GM23338 (cell line): Measurements from ENCODE around the gene DMD. TPM values are rescaled to one million over a fixed set of nuclear protein-coding genes. Genes with fewer than 3 reads are reported as not detected.

Experiments
- ATAC-seq: fragments of 200-7000 bp; cut with Tn5 transposase; 3 replicates; pipeline ENCODE4 v1.9.1; 2020
- DNase-seq: peaks from one replicate; pipeline ENCODE4 v3.0.0-alpha.2; 2015; ENCODE audit warnings: low spot score
- H2AFZ ChIP-seq: fragments of 200-600 bp; sonication (generic); 2 replicates; pipeline ENCODE4 v1.8.0; 2016; ENCODE audit warnings: antibody characterized with exemption, mild to moderate bottlenecking, moderate library complexity
- H3F3A ChIP-seq: fragments of 200-600 bp; sonication (generic); replicated peaks from 2 replicates; pipeline ENCODE4 v1.8.0; 2017; ENCODE audit warnings: antibody characterized with exemption, mixed run types, low read depth
- H3K27ac ChIP-seq: fragments of 200-600 bp; sonication (generic); 2 replicates; pipeline ENCODE4 v1.6.1; 2016; ENCODE audit warnings: low read depth
- H3K27me3 ChIP-seq: fragments of 200-600 bp; sonication (generic); 2 replicates; pipeline ENCODE4 v1.8.0; 2016; ENCODE audit warnings: mild to moderate bottlenecking, mixed run types, moderate library complexity; ENCODE audit not compliant: insufficient read depth
- H3K36me3 ChIP-seq: fragments of 200-600 bp; sonication (generic); 2 replicates; pipeline ENCODE4 v1.8.0; 2016; ENCODE audit warnings: mild to moderate bottlenecking; ENCODE audit not compliant: insufficient read depth
- H3K4me1 ChIP-seq: fragments of 200-600 bp; sonication (generic); 2 replicates; pipeline ENCODE4 v1.8.0; 2016; ENCODE audit warnings: mild to moderate bottlenecking, moderate library complexity; ENCODE audit not compliant: insufficient read depth
- H3K4me2 ChIP-seq: fragments of 200-600 bp; sonication (generic); 2 replicates; pipeline ENCODE4 v1.7.1; 2017; ENCODE audit warnings: mixed run types
- H3K4me3 ChIP-seq: fragments of 200-600 bp; sonication (generic); 2 replicates; pipeline ENCODE4 v1.6.1; 2016; ENCODE audit warnings: mixed run types
- H3K79me2 ChIP-seq: fragments of 200-600 bp; sonication (generic); replicated peaks from 2 replicates; pipeline ENCODE4 v1.8.0; 2017; ENCODE audit warnings: mild to moderate bottlenecking; ENCODE audit not compliant: insufficient read depth
- H3K9me2 ChIP-seq: fragments of 200-600 bp; sonication (generic); 2 replicates; pipeline ENCODE4 v1.8.0; 2017; ENCODE audit not compliant: insufficient read depth
- H4K20me1 ChIP-seq: fragments of 200-600 bp; sonication (generic); replicated peaks from 2 replicates; pipeline ENCODE4 v1.8.0; 2017; ENCODE audit warnings: mild to moderate bottlenecking; ENCODE audit not compliant: insufficient read depth
- H3K27ac Mint-ChIP-seq: 2 replicates; pipeline ENCODE4 v1.8.0; 2020; ENCODE audit warnings: inconsistent platforms, mild to moderate bottlenecking, moderate library complexity, mixed read lengths
- H3K27me3 Mint-ChIP-seq: 3 replicates; pipeline ENCODE4 v1.8.0; 2022; ENCODE audit warnings: low read depth, mild to moderate bottlenecking, moderate library complexity, mixed read lengths, inconsistent platforms; ENCODE audit not compliant: insufficient read depth, poor library complexity
- H3K36me3 Mint-ChIP-seq: 3 replicates; pipeline ENCODE4 v1.8.0; 2021; ENCODE audit warnings: low read depth, mild to moderate bottlenecking, inconsistent platforms, moderate library complexity, mixed read lengths
- H3K4me1 Mint-ChIP-seq: 3 replicates; pipeline ENCODE4 v1.8.0; 2020; ENCODE audit warnings: mild to moderate bottlenecking, inconsistent platforms, mixed read lengths
- H3K4me3 Mint-ChIP-seq: 3 replicates; pipeline ENCODE4 v1.8.0; 2021; ENCODE audit warnings: moderate library complexity, mild to moderate bottlenecking, inconsistent platforms, mixed read lengths
- H3K9me3 Mint-ChIP-seq: 3 replicates; pipeline ENCODE4 v1.8.0; 2020; ENCODE audit warnings: moderate library complexity, mild to moderate bottlenecking, inconsistent platforms, mixed read lengths
- CREB1 ChIP-seq: fragments of 250-450 bp; sonication (Bioruptor Pico); IDR thresholded peaks from 2 replicates; pipeline ENCODE4 v1.5.0; 2020; ENCODE audit warnings: low read depth, mild to moderate bottlenecking, moderate library complexity
- JUNB ChIP-seq: IDR thresholded peaks from one replicate; pipeline ENCODE4 v1.6.1; 2016; ENCODE audit warnings: antibody characterized with exemption; ENCODE audit not compliant: unreplicated experiment
- POLR2AphosphoS5 ChIP-seq: IDR thresholded peaks from 2 replicates; pipeline ENCODE4 v1.6.1; 2016; ENCODE audit warnings: antibody characterized with exemption, low read depth
- polyA plus RNA-seq: library from polyadenylated mRNA; unstranded; fragments of >200 nt; fragmentation: Nextera tagmentation; extraction: Ambion mirVana; gene quantifications from 2 replicates; pipeline ENCODE4 v1.2.1, GENCODE V29; 2016
- total RNA-seq: library from RNA; depleted of rRNA; stranded (reverse); fragments of >200 nt; shearing (Covaris generic); gene quantifications from 2 replicates; pipeline ENCODE4 v1.2.3, GENCODE V29; 2014
- TF ChIP-seq, protein P1 (sequence below), 2 experiments: fragments of 200-600 bp in 1 of 2; sonication (generic) in 1 of 2; conservative IDR thresholded peaks; 2 replicates each; pipeline versions ENCODE4 v1.5.1 to v1.6.1; 2016 to 2017; ENCODE audit warnings: antibody characterized with exemption in 2 of 2, low read depth in 2 of 2, mild to moderate bottlenecking in 2 of 2, moderate library complexity in 1 of 2
- TF ChIP-seq, protein P2 (sequence below): fragments of 250-450 bp; sonication (Bioruptor Pico); IDR thresholded peaks from 2 replicates; pipeline ENCODE4 v1.5.0; 2020; ENCODE audit warnings: mild to moderate bottlenecking, moderate library complexity

Gene DMD
- total and polyA plus RNA-seq, 2 experiments from 2014 or later: 4.5 to 7.6 TPM

DNA sequence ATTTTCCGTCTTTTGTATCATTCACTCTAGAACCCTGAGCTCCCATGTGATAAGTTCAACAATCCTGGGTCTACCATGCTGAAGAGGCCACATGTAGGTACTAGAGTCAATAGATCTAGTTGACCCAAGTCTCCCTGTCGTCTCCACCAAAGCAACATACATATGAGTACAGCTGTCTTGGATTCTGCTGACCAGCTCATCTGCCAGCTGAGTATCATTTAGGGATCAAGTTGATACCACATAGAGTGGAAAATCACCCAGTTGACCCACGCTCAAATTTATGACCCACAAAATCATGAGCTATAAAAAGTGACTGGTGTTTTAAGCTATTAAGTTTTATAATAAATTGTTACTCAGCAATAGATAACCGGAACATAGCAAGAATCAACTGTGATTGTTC lies 61.8 kb downstream of the DMD start:
- Mint-ChIP-seq H3K9me3 (no peaks in the 10 kb centered on the region), H3K4me1 (peaks cover 6% of the 10 kb centered on the region; the same call in 2 of the 3 replicates), H3K27ac (no peak overlapping the region), H3K36me3 (peaks cover 3% of the 10 kb centered on the region; the same call in 2 of the 3 replicates), H3K27me3 (no peaks in the 10 kb centered on the region), H3K4me3 (no peak overlapping the region)
- Histone ChIP-seq H2AFZ (no peak overlapping the region), H3K27ac (no peak overlapping the region), H3K79me2 (no peaks in the 10 kb centered on the region), H3K4me3 (no peak overlapping the region), H3K9me2 (no peaks in the 10 kb centered on the region), H3K4me1 (peaks cover 7% of the 10 kb centered on the region), H3K27me3 (no peaks in the 10 kb centered on the region), H4K20me1 (no peaks in the 10 kb centered on the region), H3K36me3 (no peaks in the 10 kb centered on the region), H3K4me2 (no peak overlapping the region), H3F3A (no peaks in the 10 kb centered on the region)
- DNase-seq: no peak
- ATAC-seq: no peak
- TF ChIP-seq CREB1 (no peak), JUNB (no peak), POLR2AphosphoS5 (no peak)
- TF ChIP-seq, protein P1, sequence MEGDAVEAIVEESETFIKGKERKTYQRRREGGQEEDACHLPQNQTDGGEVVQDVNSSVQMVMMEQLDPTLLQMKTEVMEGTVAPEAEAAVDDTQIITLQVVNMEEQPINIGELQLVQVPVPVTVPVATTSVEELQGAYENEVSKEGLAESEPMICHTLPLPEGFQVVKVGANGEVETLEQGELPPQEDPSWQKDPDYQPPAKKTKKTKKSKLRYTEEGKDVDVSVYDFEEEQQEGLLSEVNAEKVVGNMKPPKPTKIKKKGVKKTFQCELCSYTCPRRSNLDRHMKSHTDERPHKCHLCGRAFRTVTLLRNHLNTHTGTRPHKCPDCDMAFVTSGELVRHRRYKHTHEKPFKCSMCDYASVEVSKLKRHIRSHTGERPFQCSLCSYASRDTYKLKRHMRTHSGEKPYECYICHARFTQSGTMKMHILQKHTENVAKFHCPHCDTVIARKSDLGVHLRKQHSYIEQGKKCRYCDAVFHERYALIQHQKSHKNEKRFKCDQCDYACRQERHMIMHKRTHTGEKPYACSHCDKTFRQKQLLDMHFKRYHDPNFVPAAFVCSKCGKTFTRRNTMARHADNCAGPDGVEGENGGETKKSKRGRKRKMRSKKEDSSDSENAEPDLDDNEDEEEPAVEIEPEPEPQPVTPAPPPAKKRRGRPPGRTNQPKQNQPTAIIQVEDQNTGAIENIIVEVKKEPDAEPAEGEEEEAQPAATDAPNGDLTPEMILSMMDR (conservative IDR thresholded peaks at IDR 0.05; ENCODE audit: low read depth in 2 of 2): no peak
- TF ChIP-seq, protein P2, sequence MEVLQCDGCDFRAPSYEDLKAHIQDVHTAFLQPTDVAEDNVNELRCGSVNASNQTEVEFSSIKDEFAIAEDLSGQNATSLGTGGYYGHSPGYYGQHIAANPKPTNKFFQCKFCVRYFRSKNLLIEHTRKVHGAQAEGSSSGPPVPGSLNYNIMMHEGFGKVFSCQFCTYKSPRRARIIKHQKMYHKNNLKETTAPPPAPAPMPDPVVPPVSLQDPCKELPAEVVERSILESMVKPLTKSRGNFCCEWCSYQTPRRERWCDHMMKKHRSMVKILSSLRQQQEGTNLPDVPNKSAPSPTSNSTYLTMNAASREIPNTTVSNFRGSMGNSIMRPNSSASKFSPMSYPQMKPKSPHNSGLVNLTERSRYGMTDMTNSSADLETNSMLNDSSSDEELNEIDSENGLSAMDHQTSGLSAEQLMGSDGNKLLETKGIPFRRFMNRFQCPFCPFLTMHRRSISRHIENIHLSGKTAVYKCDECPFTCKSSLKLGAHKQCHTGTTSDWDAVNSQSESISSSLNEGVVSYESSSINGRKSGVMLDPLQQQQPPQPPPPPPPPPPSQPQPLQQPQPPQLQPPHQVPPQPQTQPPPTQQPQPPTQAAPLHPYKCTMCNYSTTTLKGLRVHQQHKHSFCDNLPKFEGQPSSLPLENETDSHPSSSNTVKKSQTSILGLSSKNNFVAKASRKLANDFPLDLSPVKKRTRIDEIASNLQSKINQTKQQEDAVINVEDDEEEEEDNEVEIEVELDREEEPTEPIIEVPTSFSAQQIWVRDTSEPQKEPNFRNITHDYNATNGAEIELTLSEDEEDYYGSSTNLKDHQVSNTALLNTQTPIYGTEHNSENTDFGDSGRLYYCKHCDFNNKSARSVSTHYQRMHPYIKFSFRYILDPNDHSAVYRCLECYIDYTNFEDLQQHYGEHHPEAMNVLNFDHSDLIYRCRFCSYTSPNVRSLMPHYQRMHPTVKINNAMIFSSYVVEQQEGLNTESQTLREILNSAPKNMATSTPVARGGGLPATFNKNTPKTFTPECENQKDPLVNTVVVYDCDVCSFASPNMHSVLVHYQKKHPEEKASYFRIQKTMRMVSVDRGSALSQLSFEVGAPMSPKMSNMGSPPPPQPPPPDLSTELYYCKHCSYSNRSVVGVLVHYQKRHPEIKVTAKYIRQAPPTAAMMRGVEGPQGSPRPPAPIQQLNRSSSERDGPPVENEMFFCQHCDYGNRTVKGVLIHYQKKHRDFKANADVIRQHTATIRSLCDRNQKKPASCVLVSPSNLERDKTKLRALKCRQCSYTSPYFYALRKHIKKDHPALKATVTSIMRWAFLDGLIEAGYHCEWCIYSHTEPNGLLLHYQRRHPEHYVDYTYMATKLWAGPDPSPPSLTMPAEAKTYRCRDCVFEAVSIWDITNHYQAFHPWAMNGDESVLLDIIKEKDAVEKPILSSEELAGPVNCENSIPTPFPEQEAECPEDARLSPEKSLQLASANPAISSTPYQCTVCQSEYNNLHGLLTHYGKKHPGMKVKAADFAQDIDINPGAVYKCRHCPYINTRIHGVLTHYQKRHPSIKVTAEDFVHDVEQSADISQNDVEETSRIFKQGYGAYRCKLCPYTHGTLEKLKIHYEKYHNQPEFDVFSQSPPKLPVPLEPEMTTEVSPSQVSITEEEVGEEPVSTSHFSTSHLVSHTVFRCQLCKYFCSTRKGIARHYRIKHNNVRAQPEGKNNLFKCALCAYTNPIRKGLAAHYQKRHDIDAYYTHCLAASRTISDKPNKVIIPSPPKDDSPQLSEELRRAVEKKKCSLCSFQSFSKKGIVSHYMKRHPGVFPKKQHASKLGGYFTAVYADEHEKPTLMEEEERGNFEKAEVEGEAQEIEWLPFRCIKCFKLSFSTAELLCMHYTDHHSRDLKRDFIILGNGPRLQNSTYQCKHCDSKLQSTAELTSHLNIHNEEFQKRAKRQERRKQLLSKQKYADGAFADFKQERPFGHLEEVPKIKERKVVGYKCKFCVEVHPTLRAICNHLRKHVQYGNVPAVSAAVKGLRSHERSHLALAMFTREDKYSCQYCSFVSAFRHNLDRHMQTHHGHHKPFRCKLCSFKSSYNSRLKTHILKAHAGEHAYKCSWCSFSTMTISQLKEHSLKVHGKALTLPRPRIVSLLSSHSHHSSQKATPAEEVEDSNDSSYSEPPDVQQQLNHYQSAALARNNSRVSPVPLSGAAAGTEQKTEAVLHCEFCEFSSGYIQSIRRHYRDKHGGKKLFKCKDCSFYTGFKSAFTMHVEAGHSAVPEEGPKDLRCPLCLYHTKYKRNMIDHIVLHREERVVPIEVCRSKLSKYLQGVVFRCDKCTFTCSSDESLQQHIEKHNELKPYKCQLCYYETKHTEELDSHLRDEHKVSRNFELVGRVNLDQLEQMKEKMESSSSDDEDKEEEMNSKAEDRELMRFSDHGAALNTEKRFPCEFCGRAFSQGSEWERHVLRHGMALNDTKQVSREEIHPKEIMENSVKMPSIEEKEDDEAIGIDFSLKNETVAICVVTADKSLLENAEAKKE (CRISPR knock-in tag): no peak
